NCI-H2196 treated with DMSO at 0.1 percent for 48 hours (cell line): ENCODE results near the gene APOB.
"Not testable (repeated sequence)": the region's sequence is repeated elsewhere in the genome, so short reads cannot be mapped to it uniquely, and the experiment has no call there.

Experiments
- DNase-seq: peaks from one replicate; lab custom pipeline; 2025; ENCODE audit not compliant: unreplicated experiment; lab: John Stamatoyannopoulos, UW

APOB gene

DNA sequence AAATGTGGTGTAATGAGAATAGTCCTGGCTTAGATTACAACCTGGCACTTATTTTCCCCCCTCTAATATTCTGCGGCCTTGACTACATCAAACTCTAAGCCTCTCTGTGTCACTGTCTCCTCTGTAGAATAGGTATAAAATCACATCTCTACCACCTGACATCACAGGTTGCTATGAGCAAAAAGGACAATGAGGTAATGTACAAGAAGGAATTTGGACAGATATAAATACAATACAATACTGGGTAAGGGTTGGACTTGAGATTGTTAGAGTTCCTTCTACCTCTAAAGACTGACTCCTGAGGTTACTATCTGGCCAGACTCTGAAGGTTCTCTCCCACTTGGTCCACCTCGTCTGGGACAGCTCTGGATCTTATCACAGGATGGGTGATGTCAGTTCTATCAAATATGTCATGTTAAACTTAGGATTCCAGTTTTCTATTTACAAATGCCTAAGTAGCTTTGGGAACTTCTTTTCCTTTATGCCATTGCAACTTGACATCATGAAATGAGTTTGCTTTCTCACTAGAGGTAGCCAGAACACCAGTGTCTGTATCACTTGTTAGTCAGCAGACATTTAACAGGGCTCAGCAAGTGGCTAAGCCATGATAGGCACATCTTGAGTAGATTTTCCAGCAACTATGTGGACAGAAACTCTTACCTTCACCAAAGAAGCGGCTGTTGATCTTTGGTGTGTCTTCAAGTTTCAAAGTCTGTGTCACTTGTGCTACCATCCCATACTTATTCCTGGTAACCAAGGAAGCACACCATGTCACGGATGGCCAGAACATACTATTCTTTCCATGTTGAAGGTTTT lies 9.5 kb downstream of the APOB start:
- no peak for DNase-seq

- DNase-seq, result no peak
These were observed 10.4 kb downstream of the APOB start for GRCh38 chr2:21033237-21034155.

DNA sequence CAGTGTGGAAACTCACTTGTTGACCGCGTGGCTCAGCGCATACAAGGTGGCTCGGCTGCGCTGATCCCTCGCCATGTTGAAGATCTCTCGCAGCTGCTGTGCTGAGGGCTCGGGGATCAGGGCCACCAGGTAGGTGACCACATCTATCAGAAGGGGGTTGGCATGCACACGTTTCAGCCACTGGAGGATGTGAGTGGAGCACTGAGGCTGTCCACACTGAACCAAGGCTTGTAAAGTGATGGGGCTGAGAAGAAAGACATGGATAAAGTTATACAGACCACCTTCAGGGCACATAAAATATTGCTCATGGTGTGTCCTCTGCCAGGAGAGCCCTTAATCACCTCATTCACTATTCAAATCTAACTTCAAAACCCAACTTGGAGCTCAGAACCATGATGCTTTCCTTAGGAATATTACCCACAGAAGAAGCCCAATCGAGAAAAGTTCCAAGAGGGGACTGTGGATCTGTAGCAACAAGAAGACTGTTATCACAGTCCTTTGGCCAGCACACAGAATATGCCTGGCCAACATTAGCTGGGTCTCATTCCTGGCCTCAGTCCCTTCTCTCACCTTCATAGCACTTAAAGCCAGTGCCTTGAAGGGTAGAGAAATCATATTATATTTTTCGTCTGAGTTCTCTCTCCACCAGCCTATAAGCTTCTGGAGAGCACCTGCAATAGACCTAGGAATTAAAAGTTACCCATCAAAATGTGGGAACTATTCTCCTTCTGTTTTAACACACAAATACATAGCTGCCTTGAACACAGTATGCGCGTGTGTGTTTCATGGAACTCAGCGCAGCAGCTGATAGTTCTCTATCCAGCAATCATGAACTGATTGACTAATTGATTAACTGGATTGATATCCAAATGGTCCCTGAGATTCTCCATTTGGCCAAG lies 11.3 kb downstream of the APOB start:
- DNase-seq, result no peak

DNA sequence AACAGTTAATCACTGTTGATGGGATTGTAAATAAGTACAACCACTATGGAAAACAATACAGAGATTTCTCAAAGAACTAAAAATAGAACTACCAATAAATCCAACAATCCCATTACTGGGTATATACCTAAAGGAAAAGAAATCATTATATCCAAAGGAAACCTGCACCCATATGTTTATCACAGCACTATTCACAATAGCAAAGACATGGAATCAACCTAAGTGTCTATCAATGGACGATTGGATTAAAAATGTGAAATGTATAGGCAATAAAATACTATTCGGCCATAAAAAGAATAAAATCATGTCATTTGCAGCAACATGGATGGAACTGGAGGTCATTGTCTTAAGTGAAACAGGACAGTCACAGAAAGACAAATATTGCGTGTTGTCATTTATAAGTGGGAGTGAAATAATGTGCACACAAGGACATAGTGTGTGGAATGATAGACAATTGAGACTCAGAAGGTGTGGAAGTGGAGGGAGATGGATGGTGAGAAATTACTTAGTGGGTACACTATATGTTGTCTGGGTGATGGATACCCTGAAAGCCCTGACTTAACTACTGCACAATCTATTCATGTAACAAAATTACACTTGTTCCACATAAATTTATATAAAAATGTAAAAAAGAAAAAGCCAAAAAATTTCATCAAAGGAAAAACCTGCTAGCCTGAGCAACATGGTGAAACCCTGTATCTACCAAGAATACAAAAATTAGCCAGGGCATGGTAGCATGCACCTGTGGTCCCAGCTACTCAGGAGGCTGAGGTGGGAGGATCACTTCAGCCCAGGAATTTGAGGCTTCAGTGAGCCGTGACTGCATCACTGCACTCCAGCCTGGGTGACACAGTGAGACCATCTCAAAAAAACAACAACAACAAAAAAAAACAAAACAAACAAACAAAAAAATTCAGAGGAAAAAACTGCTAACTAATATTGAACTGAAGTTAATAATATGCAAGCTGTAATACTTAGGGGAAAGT lies 12.6 kb downstream of the APOB start:
- no peak for DNase-seq

- DNase-seq, result no peak
These were observed 14.4 kb downstream of the APOB start for GRCh38 chr2:21029519-21029918.

GRCh38 chr2:21028951-21029350 lies 14.9 kb downstream of the APOB start:
- DNase-seq, result not testable (repeated sequence)

- no peak for DNase-seq
These were observed 15.6 kb downstream of the APOB start for GRCh38 chr2:21028021-21028947.

GRCh38 chr2:21026479-21027282 lies 17.2 kb downstream of the APOB start:
- no peak for DNase-seq

- no peak for DNase-seq
These were observed 18.0 kb downstream of the APOB start for GRCh38 chr2:21025690-21026478.

DNA sequence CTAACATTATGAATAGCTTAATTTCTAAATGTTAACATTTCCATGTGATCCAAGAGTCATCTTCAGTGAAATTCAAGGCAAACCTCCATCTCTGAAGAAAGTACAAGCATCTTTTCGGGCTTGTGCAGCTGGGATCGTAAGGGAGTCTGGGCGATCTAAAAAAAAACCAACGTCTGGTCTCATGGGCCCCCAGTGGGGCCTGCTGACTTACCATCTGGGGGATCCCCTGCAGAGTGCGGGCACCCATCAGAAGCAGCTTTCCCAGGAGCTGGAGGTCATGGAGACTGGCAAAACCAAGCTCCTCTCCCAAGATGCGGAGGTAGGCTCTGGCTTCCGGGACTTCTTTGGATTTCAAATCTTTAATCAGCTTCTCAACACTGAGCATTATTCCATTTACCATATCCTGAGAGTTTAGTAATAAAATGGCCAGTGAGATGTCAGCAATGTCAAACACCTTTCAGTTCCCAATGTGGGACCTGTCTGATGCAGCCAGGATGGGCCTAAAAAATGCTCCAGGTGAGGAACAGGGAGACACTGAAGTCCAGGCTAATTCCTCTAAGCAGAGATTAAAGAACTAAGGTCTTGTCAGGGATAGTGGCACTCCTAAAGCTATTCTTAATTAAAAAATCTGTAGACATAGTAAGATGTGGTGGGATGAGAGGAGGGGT lies 19.0 kb downstream of the APOB start:
- DNase-seq, result no peak

- no peak for DNase-seq
These were observed 19.7 kb downstream of the APOB start for GRCh38 chr2:21024198-21024597.

- DNase-seq, result no peak
These were observed 20.3 kb downstream of the APOB start for GRCh38 chr2:21023419-21024181.

DNA sequence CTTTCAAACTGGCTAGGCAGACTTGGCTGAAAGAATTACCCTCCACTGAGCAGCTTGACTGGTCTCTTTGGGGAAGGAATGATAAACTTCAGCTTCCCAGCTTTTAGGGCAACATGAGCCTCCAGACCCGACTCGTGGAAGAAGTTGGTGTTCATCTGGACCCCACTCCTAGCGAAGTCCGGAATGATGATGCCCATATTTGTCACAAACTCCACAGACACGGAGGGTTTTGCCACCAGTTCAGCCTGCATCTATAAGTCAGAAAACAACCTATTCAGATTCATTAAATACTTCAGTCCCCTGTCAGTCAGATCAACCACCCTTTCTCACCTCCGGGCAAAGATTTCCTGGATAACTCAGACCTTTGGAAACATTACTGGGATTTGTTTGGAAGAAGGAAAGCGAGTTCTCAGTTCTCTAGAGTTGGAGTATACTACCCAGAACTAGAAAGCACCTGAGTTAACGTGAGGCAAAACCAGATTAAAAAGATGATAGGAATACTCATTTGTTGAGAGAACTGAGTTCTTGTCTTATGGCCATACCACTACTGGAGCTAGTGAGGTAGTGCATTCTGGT lies 21.0 kb downstream of the APOB start:
- no peak for DNase-seq

DNA sequence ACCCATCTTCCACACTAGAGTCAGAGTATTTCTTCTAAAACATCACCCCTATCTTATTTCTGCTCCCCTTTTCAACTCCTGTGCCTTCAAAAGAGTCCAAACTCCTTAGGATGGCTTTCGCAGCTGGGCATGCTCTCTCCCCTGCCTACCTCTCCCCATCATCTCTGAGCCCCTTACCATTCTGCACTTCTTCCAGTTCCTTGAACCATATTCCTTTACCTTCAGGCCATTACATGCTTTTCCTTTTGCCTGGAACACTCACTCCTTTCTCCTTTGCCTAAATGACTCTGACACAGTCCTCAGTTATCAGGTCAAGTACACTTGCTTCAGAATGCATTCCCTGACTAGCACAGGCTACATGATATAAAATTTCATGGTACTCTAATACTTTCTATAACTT lies 22.4 kb downstream of the APOB start:
- no peak for DNase-seq

DNA sequence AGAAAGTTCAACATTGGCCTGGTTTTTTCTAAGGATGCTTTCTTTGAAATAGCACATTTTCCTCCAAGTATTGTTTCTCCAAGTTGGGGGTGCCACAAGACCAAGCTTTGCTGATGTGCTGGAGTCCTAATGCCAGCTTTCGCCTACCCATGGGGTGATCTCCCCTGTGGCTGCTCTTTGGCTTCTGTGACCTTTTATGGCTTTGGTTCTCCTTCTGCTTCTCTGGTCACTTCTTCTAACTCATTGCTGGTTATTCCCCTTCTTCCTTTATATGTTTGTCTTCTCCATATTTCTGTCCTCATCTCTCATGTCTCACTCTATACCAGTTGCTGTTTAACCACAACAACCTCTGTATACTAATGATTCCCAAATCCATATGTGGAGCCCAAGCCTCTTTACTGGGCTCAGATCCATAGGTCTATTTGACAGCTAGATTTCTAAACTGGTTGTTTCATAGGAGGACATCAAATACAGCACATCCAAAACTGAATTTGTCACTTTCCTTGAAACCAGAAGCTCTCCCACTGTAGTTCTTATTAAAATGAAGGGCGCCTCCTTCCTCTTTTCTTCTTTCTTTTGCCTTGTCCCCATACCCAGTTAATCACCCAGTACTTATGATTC lies 23.1 kb downstream of the APOB start:
- DNase-seq, result no peak
